Stimulated activated CD8-positive, alpha-beta memory T cell treated with anti-CD3 and anti-CD28 coated beads, Interleukin-12 subunit alpha, Interleukin-12 subunit beta, amount 100 ng/mL, for 1 hour (primary cell): ENCODE results near the gene GABRA5.
"Not testable (repeated sequence)": the region's sequence is repeated elsewhere in the genome, so short reads cannot be mapped to it uniquely, and the experiment has no call there.

Experiments
- DNase-seq: peaks from one replicate; pipeline ENCODE4 v3.0.0-alpha.2; 2020; ENCODE audit warnings: low read depth

Gene GABRA5

GRCh38 chr15:26866298-26867199, at the start of gene GABRA5:
GABRA5 (plus strand) TSS chr15:26867062; CDS start chr15:26869249, 2,187 bp downstream.
- no peak for DNase-seq

- DNase-seq = not testable (repeated sequence)
Observed at GRCh38 chr15:26831191-26831590, 35.7 kb upstream of the GABRA5 start.

- DNase-seq = no peak
Observed at GRCh38 chr15:26831951-26832350, 34.9 kb upstream of the GABRA5 start.

GRCh38 chr15:26838742-26839460, 28.0 kb upstream of the GABRA5 start:
- no peak for DNase-seq

- no peak for DNase-seq
Observed at GRCh38 chr15:26841514-26841913, 25.3 kb upstream of the GABRA5 start.

GRCh38 chr15:26841941-26842340, 24.9 kb upstream of the GABRA5 start:
- DNase-seq = no peak

- DNase-seq = no peak
Observed at GRCh38 chr15:26842391-26842790, 24.5 kb upstream of the GABRA5 start.

GRCh38 chr15:26844901-26845300, 22.0 kb upstream of the GABRA5 start:
- DNase-seq = no peak

GRCh38 chr15:26848498-26848897, 18.4 kb upstream of the GABRA5 start:
- DNase-seq = no peak

- DNase-seq = no peak
Observed at GRCh38 chr15:26850161-26850560, 16.7 kb upstream of the GABRA5 start.

GRCh38 chr15:26852980-26853379, 13.9 kb upstream of the GABRA5 start:
- DNase-seq = no peak

- no peak for DNase-seq
Observed at GRCh38 chr15:26854435-26854834, 12.4 kb upstream of the GABRA5 start.

GRCh38 chr15:26864664-26865191, 2.1 kb upstream of the GABRA5 start:
- no peak for DNase-seq

- no peak for DNase-seq
Observed at GRCh38 chr15:26867200-26868007, 542 bp downstream of the GABRA5 start.

- no peak for DNase-seq
Observed at GRCh38 chr15:26868029-26868685, 1.3 kb downstream of the GABRA5 start.

GRCh38 chr15:26869628-26870027, 2.8 kb downstream of the GABRA5 start:
- DNase-seq = no peak

- no peak for DNase-seq
Observed at GRCh38 chr15:26870346-26870745, 3.5 kb downstream of the GABRA5 start.

GRCh38 chr15:26872206-26872605, 5.3 kb downstream of the GABRA5 start:
- DNase-seq = no peak

GRCh38 chr15:26873846-26874245, 7.0 kb downstream of the GABRA5 start:
- DNase-seq = no peak

- DNase-seq = no peak
Observed at GRCh38 chr15:26874774-26875475, 8.1 kb downstream of the GABRA5 start.

GRCh38 chr15:26875476-26875850, 8.6 kb downstream of the GABRA5 start:
- no peak for DNase-seq
